HG02852 (cell line): Measurements from ENCODE around the gene PTGER4.
"Not testable (repeated sequence)": the region's sequence is repeated elsewhere in the genome, so short reads cannot be mapped to it uniquely, and the experiment has no call there.

Experiments used
- ATAC-seq: cut with Tn5 transposase; IDR thresholded peaks from one replicate; pipeline ENCODE4 v1.9.1; 2021; ENCODE audit warnings: mild to moderate bottlenecking, moderate library complexity; ENCODE audit not compliant: unreplicated experiment

PTGER4 gene

GRCh38 chr5:40679913-40680681 is at the start of gene PTGER4:
Gene PTGER4 (plus strand): TSS chr5:40679915. CDS start chr5:40680994, 1,079 bp downstream.
- peak; percentile 30 for ATAC-seq

- ATAC-seq = no peak
These were observed 49.6 kb upstream of the PTGER4 start for GRCh38 chr5:40630126-40630525.

- no peak for ATAC-seq
These were observed 48.5 kb upstream of the PTGER4 start for GRCh38 chr5:40631236-40631635.

GRCh38 chr5:40634154-40634553 is 45.6 kb upstream of the PTGER4 start:
- no peak for ATAC-seq

- no peak for ATAC-seq
These were observed 45.1 kb upstream of the PTGER4 start for GRCh38 chr5:40634593-40634992.

GRCh38 chr5:40639531-40639930 is 40.2 kb upstream of the PTGER4 start:
- not testable (repeated sequence) for ATAC-seq

GRCh38 chr5:40646266-40646665 is 33.4 kb upstream of the PTGER4 start:
- no peak for ATAC-seq

- no peak for ATAC-seq
These were observed 31.6 kb upstream of the PTGER4 start for GRCh38 chr5:40648150-40648549.

- ATAC-seq = no peak
These were observed 30.2 kb upstream of the PTGER4 start for GRCh38 chr5:40649463-40650030.

GRCh38 chr5:40651201-40651600 is 28.5 kb upstream of the PTGER4 start:
- no peak for ATAC-seq

GRCh38 chr5:40652441-40653220 is 27.1 kb upstream of the PTGER4 start:
- ATAC-seq = no peak

- no peak for ATAC-seq
These were observed 26.3 kb upstream of the PTGER4 start for GRCh38 chr5:40653221-40654022.

- ATAC-seq = no peak
These were observed 25.2 kb upstream of the PTGER4 start for GRCh38 chr5:40654377-40654991.

GRCh38 chr5:40655138-40655537 is 24.6 kb upstream of the PTGER4 start:
- no peak for ATAC-seq

- ATAC-seq = not testable (repeated sequence)
These were observed 23.6 kb upstream of the PTGER4 start for GRCh38 chr5:40656091-40656490.

GRCh38 chr5:40656766-40657165 is 22.9 kb upstream of the PTGER4 start:
- no peak for ATAC-seq

- no peak for ATAC-seq
These were observed 19.0 kb upstream of the PTGER4 start for GRCh38 chr5:40660751-40661150.

- ATAC-seq = no peak
These were observed 13.9 kb upstream of the PTGER4 start for GRCh38 chr5:40665635-40666298.

GRCh38 chr5:40666657-40667056 is 13.1 kb upstream of the PTGER4 start:
- no peak for ATAC-seq

GRCh38 chr5:40667161-40667663 is 12.5 kb upstream of the PTGER4 start:
- no peak for ATAC-seq
